HG02970 (cell line): ENCODE results near the gene EYA3.

Experiments used
- ATAC-seq: cut with Tn5 transposase; IDR thresholded peaks from one replicate; pipeline ENCODE4 v1.9.1; 2021; ENCODE audit warnings: mild to moderate bottlenecking, moderate library complexity, moderate number of reproducible peaks; ENCODE audit not compliant: unreplicated experiment, low FRiP score

Gene EYA3

DNA sequence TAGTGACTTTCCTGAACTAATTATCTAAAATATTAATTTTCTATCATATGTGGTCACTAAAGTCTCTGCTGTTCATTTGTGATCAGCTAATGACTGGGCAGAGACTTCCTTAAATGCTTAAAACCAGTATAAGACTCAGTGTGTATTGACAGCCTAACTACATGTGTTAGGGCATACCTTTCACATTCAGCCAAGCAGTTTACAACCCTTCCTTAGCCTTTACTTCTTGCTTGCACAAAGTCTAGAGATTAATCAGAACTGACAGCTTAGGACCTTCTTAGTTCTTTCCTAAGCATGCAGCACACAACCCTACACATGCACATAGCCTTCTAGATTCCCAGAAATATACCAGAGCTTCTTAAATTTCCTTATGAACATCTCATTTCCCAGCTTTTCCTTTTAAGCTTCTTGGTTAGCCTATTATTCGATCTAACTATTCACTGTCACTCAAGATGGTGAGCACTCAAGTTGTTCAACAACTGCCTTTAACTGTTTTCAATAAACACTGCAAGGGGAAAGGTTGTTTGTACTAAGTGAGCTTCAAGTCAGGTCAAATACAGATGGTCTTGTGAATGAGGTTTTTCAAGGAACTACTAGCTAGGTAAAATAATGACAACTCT lies 13.4 kb downstream of the EYA3 start:
- ATAC-seq: no peak

DNA sequence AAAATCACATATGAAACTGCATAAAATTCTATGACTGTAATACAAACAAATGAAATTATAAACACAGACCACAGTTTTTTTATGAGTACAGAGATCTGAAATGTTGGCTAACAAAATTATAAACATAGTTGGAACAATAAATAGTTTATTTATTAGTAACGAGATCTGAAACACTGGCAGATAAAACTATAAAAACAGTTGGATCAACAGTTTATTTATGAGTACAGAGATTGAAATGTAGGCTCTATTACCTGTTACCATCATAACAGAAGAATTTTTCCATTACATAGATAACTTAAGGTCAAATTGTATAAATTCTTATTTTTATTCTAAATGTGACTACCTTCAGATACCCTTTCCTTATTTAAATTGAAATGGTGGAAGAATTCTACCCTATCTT lies 14.5 kb downstream of the EYA3 start:
- ATAC-seq: no peak

DNA sequence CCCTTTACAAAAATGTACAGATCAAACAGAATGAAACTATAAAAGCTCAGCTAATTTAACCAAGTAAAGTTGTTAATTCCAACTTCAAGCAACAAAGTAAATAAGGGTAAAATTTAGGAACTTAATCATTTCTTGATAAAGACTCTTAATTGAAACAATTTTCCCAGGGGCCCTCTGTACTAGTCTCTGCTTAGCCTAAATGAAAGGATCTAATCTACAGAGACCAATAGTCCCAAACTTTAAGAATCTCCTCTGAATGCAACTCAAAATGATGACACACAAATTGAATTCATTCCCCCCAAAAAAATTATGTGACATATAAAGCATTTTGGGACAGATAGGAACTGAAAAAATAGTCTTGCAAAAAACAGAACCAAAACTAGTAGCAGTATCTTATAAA lies 16.6 kb downstream of the EYA3 start:
- no peak for ATAC-seq

DNA sequence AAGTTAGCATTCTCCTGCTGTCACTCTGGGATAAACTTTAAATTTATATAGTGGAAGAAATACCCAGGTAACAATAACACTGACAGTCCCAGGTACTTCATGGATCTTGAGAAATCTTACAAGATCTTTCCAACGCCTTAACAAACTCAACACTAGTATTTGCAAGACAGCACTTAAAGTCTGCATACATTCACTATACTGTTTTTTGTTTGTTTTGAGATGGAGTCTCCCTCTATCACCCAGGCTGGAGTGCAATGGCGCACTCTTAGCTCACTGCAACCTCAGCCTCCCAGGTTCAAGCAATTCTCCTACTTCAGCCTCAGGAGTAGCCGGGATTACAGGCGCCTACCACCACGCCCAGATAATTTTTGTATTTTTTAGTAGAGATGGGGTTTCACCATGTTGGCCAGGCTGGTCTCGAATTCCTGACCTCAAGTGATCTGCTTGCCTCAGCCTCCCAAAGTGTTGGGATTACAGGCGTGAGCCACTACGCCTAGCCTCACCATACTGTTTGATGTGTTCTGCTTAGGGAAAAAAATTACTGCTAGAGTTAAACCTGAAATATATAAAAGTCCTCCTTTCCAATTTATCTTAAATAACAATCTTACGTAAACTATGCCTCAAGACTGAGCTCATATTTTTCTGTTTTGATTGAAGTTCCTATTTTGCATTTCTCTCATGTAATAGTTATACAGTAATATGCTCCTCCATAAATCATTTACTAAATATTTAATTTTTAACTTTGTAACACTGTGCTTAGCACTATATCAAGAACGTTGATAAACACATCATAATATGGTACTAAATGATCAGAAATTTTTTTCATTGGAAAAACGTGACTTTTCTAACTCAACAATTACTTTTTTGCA lies 17.5 kb downstream of the EYA3 start:
- no peak for ATAC-seq

DNA sequence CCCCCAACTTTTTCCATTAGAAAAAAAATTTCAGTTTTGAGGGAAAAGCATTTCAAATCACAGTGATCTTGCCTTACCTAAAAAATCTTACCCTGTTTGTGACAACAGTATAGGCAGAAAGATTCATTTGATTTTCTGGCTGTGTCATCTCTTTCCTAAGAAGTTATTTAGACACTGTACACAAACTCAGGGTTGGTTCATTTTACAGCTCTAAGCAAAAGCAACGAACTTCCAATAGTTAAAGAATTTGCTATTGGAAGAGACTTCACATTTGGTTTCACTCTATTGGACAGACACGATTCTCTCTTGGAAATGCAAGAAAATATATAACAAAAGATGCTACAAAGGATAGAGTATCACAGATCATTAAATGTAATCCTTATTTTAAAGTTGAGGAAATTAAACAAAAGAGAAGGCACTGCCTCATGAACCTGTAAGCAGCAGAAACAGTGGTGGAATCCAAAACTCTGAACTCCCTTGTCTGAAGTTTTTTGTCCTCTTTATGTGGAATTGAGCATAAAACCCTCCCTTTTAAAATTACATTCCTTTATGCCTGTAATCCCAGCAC lies 20.8 kb downstream of the EYA3 start:
- no peak for ATAC-seq

DNA sequence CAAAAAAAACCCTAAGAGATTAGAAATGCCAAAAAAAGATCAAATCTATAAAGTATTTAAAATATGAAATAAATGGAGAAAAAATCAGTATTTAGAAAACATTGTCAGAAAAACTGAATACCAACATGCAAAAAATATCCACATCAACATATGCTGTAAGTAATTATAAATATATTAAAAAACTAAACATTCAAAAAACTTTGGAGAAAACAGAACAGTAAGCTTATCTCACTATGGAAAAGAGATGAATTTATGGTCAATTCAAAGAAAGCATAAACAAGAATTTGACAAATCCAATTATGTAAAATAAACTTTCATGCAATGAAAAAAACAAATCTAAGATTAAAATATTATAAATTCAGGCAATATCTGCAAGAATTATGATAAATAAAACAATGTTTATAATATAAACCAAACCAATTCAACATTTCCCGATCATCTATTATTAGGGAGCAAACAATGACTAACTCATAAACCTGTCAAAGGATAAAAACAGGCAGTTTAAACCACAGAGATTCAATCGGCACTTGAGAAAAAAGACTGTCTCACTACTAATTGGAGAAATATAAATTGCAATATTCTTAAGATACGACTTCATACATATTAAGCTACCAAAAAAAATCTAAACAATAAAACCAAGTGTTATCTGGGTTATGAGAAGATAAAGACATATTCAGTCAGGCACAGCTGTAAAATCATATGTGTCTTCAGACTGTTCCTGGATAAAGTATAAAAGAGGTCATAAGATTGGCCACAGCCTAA lies 21.8 kb downstream of the EYA3 start:
- no peak for ATAC-seq

DNA sequence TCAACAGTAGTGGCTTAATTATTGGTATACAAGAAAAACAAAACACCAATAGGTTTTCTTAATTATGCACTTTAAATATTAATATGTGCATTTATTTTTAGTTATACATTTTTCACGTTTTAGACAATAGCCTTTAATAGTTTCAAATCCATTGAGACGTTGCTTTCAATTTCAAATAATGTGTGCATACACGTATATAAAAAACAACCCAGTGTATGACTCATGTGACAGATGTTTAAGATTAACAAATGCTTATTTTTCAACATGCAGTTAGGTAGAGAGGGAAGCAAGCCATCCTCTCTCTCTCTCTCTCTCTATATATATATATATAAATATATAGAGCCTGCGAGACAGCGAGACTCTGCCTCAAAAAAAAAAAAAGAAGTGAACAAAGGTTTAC lies 24.3 kb downstream of the EYA3 start:
- no peak for ATAC-seq

DNA sequence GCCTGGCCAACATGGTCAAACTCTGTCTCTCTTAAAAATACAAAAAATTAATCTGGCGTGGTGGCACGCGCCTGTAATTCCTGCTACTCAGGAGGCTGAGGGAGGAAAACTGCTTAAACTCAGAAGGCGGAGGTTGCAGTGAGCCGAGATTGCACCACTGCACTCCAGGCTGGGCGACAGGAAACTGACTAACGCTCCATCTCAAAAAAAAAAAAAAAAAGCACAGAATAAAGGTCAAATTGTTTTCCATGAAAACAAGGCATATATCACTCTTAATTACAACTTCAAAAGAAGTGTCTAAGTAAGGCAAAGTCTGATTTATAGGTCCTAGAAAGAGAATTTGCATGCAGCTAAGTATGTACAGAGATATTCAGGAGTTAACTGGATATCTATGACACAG lies 25.6 kb downstream of the EYA3 start:
- no peak for ATAC-seq

DNA sequence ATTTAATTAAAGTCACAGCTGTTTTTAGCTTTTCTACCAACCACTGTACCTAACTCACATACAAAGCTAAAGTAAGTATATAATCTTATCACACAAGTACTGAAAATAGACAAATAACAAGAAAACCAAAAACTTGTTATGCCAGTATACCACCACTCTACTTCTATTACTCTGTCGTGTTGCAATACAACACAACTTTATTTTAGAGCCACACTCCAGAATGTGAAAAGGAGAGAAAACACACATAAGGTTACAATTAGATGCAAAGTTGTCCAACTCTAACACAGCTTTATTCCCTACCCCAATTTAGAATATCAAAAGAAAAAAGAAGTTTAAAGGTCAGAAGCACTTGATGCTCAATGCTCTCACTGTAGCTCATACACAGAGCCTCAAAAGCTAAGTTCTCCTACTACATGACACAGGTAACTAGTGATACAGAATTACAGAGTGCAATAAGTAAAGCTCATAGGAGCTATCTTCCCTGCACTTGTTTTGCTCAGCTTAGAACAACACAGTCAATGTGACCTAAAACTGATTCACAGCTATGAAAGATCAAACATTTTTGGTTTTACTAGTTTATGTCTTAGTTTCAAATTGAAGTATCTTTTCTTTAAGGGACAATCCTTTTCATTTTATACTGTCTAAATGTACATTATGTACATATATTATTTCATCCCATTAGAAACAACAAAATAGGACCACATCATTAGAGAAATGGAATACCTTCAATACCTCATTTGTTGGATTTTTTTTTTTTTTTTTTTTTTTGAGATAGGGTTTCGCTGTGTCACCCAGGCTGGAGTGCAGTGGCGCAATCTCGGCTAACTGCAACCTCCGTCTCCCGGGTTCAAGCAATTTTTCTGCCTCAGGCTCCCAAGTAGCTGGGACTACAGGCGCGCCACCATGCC lies 29.2 kb downstream of the EYA3 start:
- ATAC-seq: no peak

DNA sequence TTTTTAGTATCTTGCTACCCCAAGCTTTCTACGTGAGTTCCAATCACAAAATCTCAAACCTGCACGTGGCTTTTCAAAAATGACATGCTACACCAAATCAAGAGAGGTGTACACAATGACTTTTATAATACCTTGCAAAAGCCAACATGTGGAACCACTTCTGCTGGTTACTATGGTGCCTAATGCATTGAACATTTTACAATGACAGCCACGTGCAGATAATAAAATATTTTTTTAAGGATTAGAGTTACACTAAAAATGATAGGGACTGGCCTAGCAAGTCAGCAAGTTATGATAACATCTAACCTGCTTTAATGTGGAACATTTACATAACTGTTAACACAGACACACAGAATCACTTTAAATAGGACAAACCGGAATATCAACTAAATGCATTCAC lies 30.2 kb downstream of the EYA3 start:
- ATAC-seq: no peak

DNA sequence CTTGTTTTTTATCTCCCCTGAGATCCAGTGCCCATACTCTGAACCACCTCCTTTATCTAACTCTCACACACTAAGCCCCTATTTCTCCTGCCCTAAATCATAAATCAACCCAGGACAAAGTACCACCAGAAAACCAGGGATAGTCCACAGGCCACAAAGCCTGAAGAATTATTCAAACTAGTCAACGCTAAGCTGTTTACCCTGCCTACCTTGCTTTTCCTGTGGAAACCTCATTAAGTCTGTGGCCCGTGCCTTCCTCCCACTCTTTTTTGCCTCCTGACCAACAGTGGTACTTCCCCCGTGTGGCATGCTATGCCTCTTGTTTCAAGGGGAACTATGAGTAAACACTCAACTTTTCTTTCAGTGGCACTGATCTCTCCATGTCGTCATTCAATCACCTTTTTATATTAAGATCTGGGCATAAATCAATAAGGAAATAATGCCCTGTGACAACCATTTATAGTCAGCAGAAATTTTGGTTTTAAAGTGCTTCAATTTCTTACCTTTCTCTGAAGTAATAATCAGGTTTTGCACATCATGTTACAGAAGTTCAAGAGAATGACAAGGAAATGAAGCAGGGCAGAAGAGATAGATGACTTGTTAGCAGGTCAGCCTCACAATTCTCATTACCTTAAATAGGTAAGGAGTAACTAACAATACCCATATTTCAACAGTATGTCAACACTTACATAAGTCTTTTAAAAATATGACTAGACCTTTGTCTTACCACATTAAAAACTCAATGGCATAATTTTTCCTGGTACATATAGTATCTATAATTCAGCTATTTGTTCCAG lies 32.1 kb downstream of the EYA3 start:
- no peak for ATAC-seq

DNA sequence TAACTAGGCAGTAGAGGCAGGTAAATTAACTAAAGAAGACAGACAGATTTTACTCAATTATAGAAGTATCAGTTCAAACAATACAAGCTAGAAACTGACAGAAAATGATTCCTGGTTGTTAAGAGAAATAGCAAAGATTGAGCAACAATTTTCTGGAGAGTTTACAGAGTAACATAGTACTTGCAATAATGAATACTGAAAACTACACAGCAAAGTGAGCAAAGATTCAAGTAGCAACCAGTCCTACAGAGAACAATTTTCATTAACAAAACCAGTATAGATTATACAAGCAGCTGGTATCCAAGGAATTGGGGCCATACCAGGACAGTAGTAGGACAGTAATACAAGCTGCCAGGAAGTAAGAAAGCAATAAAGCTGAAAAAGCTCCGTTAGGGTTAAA lies 37.6 kb downstream of the EYA3 start:
- ATAC-seq: no peak

DNA sequence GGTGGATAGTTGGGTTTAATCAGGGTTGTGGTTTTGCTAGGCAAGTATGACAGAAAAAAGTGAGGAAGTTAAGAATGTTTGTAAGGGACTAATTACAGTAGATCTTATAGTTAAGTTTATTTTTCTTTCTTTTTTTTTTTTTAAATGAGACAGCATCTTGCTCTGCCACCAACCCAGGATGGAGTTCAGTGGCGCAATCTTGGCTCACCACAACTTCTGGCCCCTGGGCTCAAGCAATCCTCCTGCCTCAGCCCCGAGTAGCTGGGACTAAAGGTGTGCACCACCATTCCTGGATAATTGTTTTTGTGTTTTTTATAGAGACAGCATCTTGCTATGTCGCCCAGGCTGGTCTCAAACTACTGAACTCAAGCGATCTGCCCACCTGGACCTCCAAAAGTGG lies 41.7 kb downstream of the EYA3 start:
- ATAC-seq: no peak

DNA sequence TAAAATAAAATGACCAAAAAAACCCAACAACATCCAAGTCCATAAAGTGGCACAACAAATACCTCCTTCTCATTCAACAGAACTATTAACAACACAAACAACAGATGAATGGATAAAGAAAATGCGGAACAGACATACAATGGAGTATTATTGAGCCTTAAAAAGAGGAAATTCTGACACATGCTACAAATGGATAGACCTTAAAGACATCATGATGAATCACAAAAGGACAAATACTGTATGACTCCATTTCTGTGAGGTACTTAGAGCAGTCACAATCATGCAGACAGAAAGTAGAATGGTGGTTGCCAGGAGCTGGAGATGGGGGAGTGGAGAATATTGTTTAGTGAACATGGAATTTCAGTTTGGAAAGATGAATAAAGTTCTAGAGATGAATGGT lies 42.6 kb downstream of the EYA3 start:
- ATAC-seq: no peak

DNA sequence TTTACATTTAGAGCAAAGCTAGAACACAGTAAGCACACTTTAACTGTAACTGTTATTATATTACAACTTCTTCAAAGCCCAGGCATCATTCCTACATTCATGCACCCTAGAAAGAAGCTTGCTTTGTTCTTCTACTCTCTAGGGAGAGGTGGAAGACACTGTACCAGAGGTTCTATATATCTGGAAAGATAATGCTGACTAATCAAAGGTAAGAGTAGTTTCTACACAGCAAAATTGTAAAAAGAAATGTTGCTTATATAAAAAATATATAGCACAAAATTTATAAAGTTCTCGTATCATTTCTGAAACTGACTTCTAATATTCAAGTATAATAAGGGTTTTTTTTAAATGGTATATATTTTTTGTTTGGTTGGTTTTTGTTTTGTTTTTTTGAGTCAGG lies 44.0 kb downstream of the EYA3 start:
- no peak for ATAC-seq

DNA sequence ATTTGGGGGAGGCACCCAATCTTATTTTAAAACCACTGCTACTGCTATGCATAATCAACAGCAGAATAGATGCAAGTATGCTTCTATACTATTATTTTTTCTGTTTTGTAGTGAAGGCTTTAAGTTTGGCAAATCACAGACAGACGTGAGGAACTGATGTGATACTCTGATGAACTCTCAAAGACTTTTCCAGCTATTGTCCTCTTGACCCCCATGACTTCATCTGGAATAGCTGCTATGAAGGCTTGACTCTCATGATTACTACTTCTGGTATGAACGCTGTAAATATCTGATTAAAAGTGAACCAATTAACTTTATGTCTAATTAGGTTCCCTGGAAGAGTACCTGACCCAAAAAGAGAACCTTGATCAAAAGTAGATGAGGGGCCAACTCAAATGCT lies 49.1 kb downstream of the EYA3 start:
- no peak for ATAC-seq

DNA sequence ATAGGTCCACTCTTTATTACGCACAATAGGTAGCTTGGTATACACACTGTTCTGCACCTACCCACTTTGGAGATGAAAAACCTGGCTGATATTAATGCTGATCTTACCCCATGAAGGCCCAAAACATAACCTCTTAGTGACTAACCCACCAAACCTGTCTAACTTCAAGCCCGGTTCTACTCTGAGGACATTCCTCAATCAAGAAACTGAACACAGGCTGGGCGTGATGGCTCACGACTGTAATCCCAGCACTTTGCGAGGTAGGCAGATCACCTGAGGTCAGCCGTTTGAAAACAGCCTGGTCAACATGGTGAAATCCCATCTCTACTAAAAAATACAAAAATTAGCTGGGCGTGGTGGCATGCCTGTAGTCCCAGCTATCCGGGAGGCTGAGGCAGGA lies 50.5 kb downstream of the EYA3 start:
- ATAC-seq: no peak

DNA sequence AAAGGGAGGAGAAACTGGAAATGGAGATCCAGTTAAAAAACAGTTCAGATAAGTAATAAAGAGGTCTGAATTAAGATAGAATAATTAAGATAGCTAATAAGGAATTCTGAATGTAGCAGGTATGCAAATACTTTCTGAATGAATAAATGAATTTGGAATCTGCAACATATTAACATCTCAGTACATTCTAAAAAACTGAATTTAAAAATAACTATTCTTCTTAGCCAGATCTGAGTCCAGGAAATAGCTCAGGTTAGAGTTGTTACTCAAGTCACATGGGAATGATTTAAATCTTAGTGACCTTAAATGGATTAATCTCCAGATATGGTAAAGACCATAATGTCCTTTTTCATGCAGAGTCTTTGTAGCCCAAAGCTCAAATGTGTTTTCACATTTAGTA lies 51.2 kb downstream of the EYA3 start:
- ATAC-seq: no peak

DNA sequence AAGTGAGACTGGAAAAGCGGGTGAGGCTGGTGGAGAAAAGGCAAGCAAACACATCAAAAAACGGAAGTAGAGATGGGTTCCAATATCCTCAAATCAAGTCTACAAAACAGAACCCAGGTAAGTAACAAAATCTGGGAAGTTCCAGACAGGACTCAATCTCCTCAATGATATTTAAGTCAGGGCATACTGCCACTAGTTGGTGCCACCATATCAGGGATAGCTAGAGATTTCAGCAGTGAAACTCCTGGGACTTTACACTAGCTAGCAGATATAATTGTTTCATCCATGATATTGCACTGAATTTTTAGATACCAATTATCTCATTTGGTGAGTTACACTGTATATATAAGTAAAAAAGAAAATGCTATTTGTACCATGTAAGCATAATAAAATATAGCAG lies 52.0 kb downstream of the EYA3 start:
- no peak for ATAC-seq
